ENCODE measurements around the gene PLXNC1.

DNA sequence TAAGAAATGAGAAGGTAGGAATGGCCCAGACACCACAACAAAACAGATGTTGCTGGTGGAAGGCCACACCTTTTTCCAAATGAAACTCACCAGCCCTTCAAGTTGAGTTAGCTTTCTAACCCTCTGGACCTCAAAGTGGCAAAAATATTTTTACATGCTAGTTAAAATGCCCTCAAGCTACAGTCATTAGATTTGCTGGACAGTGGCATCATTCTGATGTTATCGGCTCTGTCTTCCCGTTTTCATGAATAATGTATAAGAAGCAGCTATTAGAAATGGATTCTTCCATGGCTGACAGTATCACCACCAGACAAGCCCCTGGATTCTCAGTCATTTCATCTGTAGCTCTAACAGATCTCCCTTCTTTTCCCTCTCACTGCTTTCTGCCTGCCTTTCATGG is 37.1 kb upstream of the PLXNC1 start:
- TF ChIP-seq, protein P1, sequence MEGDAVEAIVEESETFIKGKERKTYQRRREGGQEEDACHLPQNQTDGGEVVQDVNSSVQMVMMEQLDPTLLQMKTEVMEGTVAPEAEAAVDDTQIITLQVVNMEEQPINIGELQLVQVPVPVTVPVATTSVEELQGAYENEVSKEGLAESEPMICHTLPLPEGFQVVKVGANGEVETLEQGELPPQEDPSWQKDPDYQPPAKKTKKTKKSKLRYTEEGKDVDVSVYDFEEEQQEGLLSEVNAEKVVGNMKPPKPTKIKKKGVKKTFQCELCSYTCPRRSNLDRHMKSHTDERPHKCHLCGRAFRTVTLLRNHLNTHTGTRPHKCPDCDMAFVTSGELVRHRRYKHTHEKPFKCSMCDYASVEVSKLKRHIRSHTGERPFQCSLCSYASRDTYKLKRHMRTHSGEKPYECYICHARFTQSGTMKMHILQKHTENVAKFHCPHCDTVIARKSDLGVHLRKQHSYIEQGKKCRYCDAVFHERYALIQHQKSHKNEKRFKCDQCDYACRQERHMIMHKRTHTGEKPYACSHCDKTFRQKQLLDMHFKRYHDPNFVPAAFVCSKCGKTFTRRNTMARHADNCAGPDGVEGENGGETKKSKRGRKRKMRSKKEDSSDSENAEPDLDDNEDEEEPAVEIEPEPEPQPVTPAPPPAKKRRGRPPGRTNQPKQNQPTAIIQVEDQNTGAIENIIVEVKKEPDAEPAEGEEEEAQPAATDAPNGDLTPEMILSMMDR (IDR thresholded peaks at IDR 0.05; ENCODE audit: low read length): no peak
- no peak for TF ChIP-seq EZH2phosphoT487 (IDR thresholded peaks at IDR 0.05; ENCODE audit: low read length)

All from MM.1S (cell line).